GM12878 (cell line): Measurements from ENCODE around the gene SSH3. TPM values are rescaled to one million over a fixed set of nuclear protein-coding genes. Genes with fewer than 3 reads are reported as not detected.
A peak's percentile ranks its signal among the peaks of the same experiment; 100 is the strongest.

ENCODE experiments used
- BMI1 ChIP-seq: fragments of 450-650 bp; IDR thresholded peaks from 2 replicates; pipeline ENCODE4 v1.6.1; 2016; ENCODE audit warnings: mild to moderate bottlenecking, moderate library complexity, borderline replicate concordance
- EED ChIP-seq: sonication (generic); IDR thresholded peaks from 2 replicates; pipeline ENCODE4 v1.6.1; 2016; ENCODE audit warnings: antibody characterized with exemption, low read depth
- ELK1 ChIP-seq: IDR thresholded peaks from 2 replicates; pipeline ENCODE4 v1.6.1; 2012; ENCODE audit warnings: low read depth, low read length, improper control_type of control experiment
- GATAD2B ChIP-seq: fragments of 450-650 bp; conservative IDR thresholded peaks from 2 replicates; pipeline ENCODE4 v1.6.1; 2017; ENCODE audit warnings: low read depth, mild to moderate bottlenecking, moderate library complexity
- MTA2 ChIP-seq: fragments of 450-650 bp; IDR thresholded peaks from 2 replicates; pipeline ENCODE4 v1.6.1; 2016; ENCODE audit warnings: low read depth, mild to moderate bottlenecking, moderate library complexity
- MYC ChIP-seq: IDR thresholded peaks from 2 replicates; pipeline ENCODE4 v1.6.1; 2011; ENCODE audit warnings: mild to moderate bottlenecking, low read length, moderate library complexity, inconsistent platforms; ENCODE audit not compliant: insufficient read depth, insufficient replicate concordance, insufficient read length, severe bottlenecking
- NFXL1 ChIP-seq: fragments of 450-650 bp; IDR thresholded peaks from 2 replicates; pipeline ENCODE4 v1.6.1; 2017; ENCODE audit warnings: antibody characterized with exemption, mild to moderate bottlenecking, borderline replicate concordance
- RBBP5 ChIP-seq: fragments of 200-600 bp; sonication (generic); conservative IDR thresholded peaks from 2 replicates; pipeline ENCODE4 v1.6.1; 2016
- SMARCA5 ChIP-seq: fragments of 450-650 bp; IDR thresholded peaks from 2 replicates; pipeline ENCODE4 v1.6.1; 2017; ENCODE audit warnings: mild to moderate bottlenecking
- TARDBP ChIP-seq: IDR thresholded peaks from 2 replicates; pipeline ENCODE4 v1.6.1; 2016; ENCODE audit warnings: borderline replicate concordance
- polyA plus RNA-seq, 11 experiments: library from polyadenylated mRNA; depleted of rRNA in 4 of 11; unstranded in 6 of 11; stranded (reverse) in 5 of 11; fragments of >200 nt; fragmentation: Nextera tagmentation in 4 of 11; fragmentation: Illumina TruSeq in 1 of 11; extraction: Ambion mirVana in 4 of 11; extraction: Trizol in 1 of 11; gene quantifications; 1 replicate in 1 of 11; 2 replicates in 10 of 11; pipeline versions ENCODE4 v1.2.1 to v1.2.3, GENCODE V29; 2011 to 2016; ENCODE audit warnings: inconsistent platforms in 2 of 11, missing spikeins in 2 of 11, low read depth in 1 of 11
- total RNA-seq, 4 experiments: library from RNA; depleted of rRNA in 3 of 4; stranded (reverse); fragments of >200 nt in 3 of 4; fragmentation: Illumina TruSeq in 1 of 4; extraction: Trizol in 1 of 4; gene quantifications; 2 replicates each; pipeline versions ENCODE4 v1.2.1 to v1.2.3, GENCODE V29; 2013 to 2021

SSH3 gene
- total and polyA plus RNA-seq, 10 of the 15 experiments (the other 5 are each of a cell fraction or from before 2014, with no cell fraction given), result 0.05 to 0.83 (median 0.28) TPM; not detected in 3

GRCh38 chr11:67354075-67355022 is 51.0 kb downstream of the SSH3 start (continued):
- no peak for TF ChIP-seq ELK1
- TF ChIP-seq GATAD2B, result no peak; the same call in none of the 2 replicates
- TF ChIP-seq EED, result 0 out of 2 replicates have a peak, but pooled peaks have one; percentile 32
- TF ChIP-seq NFXL1, result no peak
- TF ChIP-seq MTA2, result 0 out of 2 replicates have a peak, but pooled peaks have one; percentile 37
- no peak for TF ChIP-seq MYC
- peak; percentile 54; the same call in 1 of the 2 replicates for TF ChIP-seq SMARCA5
- no peak for TF ChIP-seq TARDBP
- no peak for TF ChIP-seq BMI1
- no peak for TF ChIP-seq RBBP5
